Measurements from ENCODE around the gene DPYD.

DNA sequence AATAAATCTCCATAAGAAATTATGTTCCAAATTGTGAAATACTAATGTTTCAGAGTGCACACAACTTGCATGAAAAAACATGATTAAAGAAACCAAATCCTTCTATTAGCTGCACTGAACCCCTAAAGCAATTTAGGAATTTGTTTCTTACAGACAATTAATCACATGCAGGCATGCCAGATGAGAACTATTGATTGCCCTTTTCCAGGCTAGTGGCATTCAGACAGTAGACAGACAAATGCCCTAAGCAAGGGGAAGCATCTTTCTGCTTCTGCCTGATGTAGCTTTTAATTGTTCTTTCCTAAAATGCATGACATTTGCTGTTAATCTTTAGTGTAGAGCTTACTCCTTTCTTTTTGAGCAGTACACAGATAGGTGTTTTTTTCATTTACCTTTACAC lies 229.5 kb downstream of the DPYD start:
- TF ChIP-seq CTCF (IDR thresholded peaks at IDR 0.05) (no peak), POLR2A (IDR thresholded peaks at IDR 0.05) (no peak)
